Smooth muscle cell (in vitro differentiated cells): ENCODE results near the gene HNRNPF. TPM values are rescaled to one million over a fixed set of nuclear protein-coding genes. Genes with fewer than 3 reads are reported as not detected.

ENCODE experiments used
- DNase-seq: peaks from one replicate; lab custom pipeline; 2025; ENCODE audit not compliant: unreplicated experiment; lab: John Stamatoyannopoulos, UW
- H2AFZ ChIP-seq: fragments of 200-600 bp; sonication (generic); 2 replicates; pipeline ENCODE4 v1.6.0; 2016; ENCODE audit warnings: antibody characterized with exemption, low read depth, mild to moderate bottlenecking
- H3F3A ChIP-seq: fragments of 200-600 bp; sonication (generic); 2 replicates; pipeline ENCODE4 v1.6.0; 2017; ENCODE audit warnings: antibody characterized with exemption, low read depth
- H3K27ac ChIP-seq: fragments of 200-600 bp; sonication (generic); 2 replicates; pipeline ENCODE4 v1.5.1; 2016; ENCODE audit warnings: low read depth, mild to moderate bottlenecking
- H3K27me3 ChIP-seq: fragments of 200-600 bp; sonication (generic); 2 replicates; pipeline ENCODE4 v1.6.1; 2016; ENCODE audit warnings: low read depth, mild to moderate bottlenecking
- H3K36me3 ChIP-seq: fragments of 200-600 bp; sonication (generic); 2 replicates; pipeline ENCODE4 v1.5.1; 2016; ENCODE audit warnings: low read depth
- H3K4me1 ChIP-seq: fragments of 200-600 bp; sonication (generic); 2 replicates; pipeline ENCODE4 v1.5.1; 2016; ENCODE audit warnings: low read depth
- H3K4me2 ChIP-seq: fragments of 200-600 bp; sonication (generic); 2 replicates; pipeline ENCODE4 v1.6.0; 2016; ENCODE audit warnings: mild to moderate bottlenecking
- H3K4me3 ChIP-seq: fragments of 200-600 bp; sonication (generic); 2 replicates; pipeline ENCODE4 v1.5.1; 2016; ENCODE audit warnings: mild to moderate bottlenecking
- H3K79me2 ChIP-seq: fragments of 200-600 bp; sonication (generic); 2 replicates; pipeline ENCODE4 v1.6.0; 2016; ENCODE audit warnings: low read depth, mild to moderate bottlenecking
- H3K9ac ChIP-seq: fragments of 200-600 bp; sonication (generic); 2 replicates; pipeline ENCODE4 v1.6.0; 2016; ENCODE audit warnings: low read depth
- H3K9me3 ChIP-seq: fragments of 200-600 bp; sonication (generic); replicated peaks from 2 replicates; pipeline ENCODE4 v1.5.1; 2016; ENCODE audit warnings: low read depth
- H4K20me1 ChIP-seq: fragments of 200-600 bp; sonication (generic); 2 replicates; pipeline ENCODE4 v1.6.0; 2016; ENCODE audit warnings: low read depth
- WGBS: methylation state at CpG from one replicate; pipeline ENCODE4 v1.1.7; 2016; ENCODE audit warnings: low lambda C conversion rate; 5-methylcytosine and 5-hydroxymethylcytosine counted together
- polyA plus RNA-seq: library from polyadenylated mRNA; unstranded; fragments of >200 nt; fragmentation: Nextera tagmentation; extraction: Ambion mirVana; gene quantifications from 2 replicates; pipeline ENCODE4 v1.2.1, GENCODE V29; 2016
- total RNA-seq: library from RNA; depleted of rRNA; stranded (reverse); fragments of >200 nt; gene quantifications from 2 replicates; pipeline ENCODE4 v1.2.3, GENCODE V29; 2014
- TF ChIP-seq, protein P1 (sequence below): fragments of 200-600 bp; sonication (generic); IDR thresholded peaks from 2 replicates; pipeline ENCODE4 v1.5.1; 2017; ENCODE audit warnings: borderline replicate concordance, mild to moderate bottlenecking, antibody characterized with exemption; ENCODE audit not compliant: insufficient read depth, poor library complexity, severe bottlenecking

The HNRNPF gene
- total and polyA plus RNA-seq, 2 experiments from 2014 or later: 71.9 to 112 TPM

GRCh38 chr10:43417950-43418768, 9.2 kb upstream of the HNRNPF start:
- 80% methylated on average over 14 of the region's 14 CpGs for WGBS
- no peaks in the 10 kb centered on the region for H3K36me3 ChIP-seq
- no peak overlapping the region for H3K4me3 ChIP-seq
- H3K27ac ChIP-seq: no peak overlapping the region
- no peak overlapping the region for H3K9ac ChIP-seq
- peaks cover 16% of the 10 kb centered on the region for H3F3A ChIP-seq
- no peaks in the 10 kb centered on the region for H3K79me2 ChIP-seq
- TF ChIP-seq, protein P1, sequence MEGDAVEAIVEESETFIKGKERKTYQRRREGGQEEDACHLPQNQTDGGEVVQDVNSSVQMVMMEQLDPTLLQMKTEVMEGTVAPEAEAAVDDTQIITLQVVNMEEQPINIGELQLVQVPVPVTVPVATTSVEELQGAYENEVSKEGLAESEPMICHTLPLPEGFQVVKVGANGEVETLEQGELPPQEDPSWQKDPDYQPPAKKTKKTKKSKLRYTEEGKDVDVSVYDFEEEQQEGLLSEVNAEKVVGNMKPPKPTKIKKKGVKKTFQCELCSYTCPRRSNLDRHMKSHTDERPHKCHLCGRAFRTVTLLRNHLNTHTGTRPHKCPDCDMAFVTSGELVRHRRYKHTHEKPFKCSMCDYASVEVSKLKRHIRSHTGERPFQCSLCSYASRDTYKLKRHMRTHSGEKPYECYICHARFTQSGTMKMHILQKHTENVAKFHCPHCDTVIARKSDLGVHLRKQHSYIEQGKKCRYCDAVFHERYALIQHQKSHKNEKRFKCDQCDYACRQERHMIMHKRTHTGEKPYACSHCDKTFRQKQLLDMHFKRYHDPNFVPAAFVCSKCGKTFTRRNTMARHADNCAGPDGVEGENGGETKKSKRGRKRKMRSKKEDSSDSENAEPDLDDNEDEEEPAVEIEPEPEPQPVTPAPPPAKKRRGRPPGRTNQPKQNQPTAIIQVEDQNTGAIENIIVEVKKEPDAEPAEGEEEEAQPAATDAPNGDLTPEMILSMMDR: no peak
- H3K27me3 ChIP-seq: no peaks in the 10 kb centered on the region
- H3K9me3 ChIP-seq: no peaks in the 10 kb centered on the region
- H4K20me1 ChIP-seq: no peaks in the 10 kb centered on the region
- peaks cover 5% of the 10 kb centered on the region for H3K4me1 ChIP-seq
- no peak overlapping the region for H3K4me2 ChIP-seq
- no peak for DNase-seq
- no peak overlapping the region for H2AFZ ChIP-seq

DNA sequence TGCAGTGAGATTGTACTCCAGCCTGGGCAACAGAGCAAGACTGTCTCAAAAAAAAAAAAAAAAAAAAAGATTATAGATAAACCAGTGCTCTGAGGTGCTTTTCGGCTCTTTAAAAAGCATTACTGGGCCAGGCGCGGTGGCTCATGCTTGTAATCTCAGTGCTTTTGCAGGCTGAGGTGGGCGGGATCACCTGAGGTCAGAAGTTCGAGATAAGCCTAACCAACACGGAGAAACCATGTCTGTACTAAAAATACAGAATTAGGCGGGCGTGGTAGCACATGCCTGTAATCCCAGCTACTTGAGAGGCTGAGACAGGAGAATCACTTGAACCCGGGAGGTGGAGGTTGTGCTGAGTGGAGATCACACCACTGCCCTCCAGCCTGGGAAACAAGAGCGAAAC, 6.6 kb upstream of the HNRNPF start:
- H3K9me3 ChIP-seq: no peaks in the 10 kb centered on the region
- H3K4me2 ChIP-seq: no peak overlapping the region
- no peak overlapping the region for H2AFZ ChIP-seq
- H3K4me1 ChIP-seq: no peaks in the 10 kb centered on the region
- WGBS: 93% methylated on average over 10 of the region's 10 CpGs
- H3K36me3 ChIP-seq: no peaks in the 10 kb centered on the region
- H3K79me2 ChIP-seq: no peaks in the 10 kb centered on the region
- TF ChIP-seq, protein P1: no peak
- no peak overlapping the region for H3K27ac ChIP-seq
- DNase-seq: no peak
- H3K4me3 ChIP-seq: no peak overlapping the region
- H3F3A ChIP-seq: peaks cover 4% of the 10 kb centered on the region
- no peaks in the 10 kb centered on the region for H4K20me1 ChIP-seq
- no peaks in the 10 kb centered on the region for H3K27me3 ChIP-seq
- H3K9ac ChIP-seq: no peak overlapping the region

- peaks cover 4% of the 10 kb centered on the region for H3K79me2 ChIP-seq
Observed at GRCh38 chr10:43411536-43411935, 2.5 kb upstream of the HNRNPF start.

More at GRCh38 chr10:43411536-43411935, 2.5 kb upstream of the HNRNPF start:
- no peak overlapping the region for H3K4me2 ChIP-seq
- H4K20me1 ChIP-seq: peaks cover 13% of the 10 kb centered on the region
- H3K4me1 ChIP-seq: peaks cover 4% of the 10 kb centered on the region
- TF ChIP-seq, protein P1: no peak
- peaks cover 4% of the 10 kb centered on the region for H3F3A ChIP-seq
- H3K36me3 ChIP-seq: no peaks in the 10 kb centered on the region
- DNase-seq: no peak
- no peak overlapping the region for H3K4me3 ChIP-seq
- H2AFZ ChIP-seq: no peak overlapping the region
- H3K9ac ChIP-seq: no peak overlapping the region
- no peaks in the 10 kb centered on the region for H3K9me3 ChIP-seq
- 72% methylated on average over 2 of the region's 2 CpGs for WGBS
- no peaks in the 10 kb centered on the region for H3K27me3 ChIP-seq
- no peak overlapping the region for H3K27ac ChIP-seq
